TTC549 (cell line): ENCODE measurements around the gene MARCHF10.

Source experiments
- FAIRE-seq: peaks from 2 replicates; lab custom pipeline; 2012; peaks lifted over from hg19 to GRCh38; lab: Jason Lieb, UNC

MARCHF10 gene

GRCh38 chr17:62753562-62753961 is 54.6 kb downstream of the MARCHF10 start:
- no peak for FAIRE-seq

GRCh38 chr17:62751060-62751691 is 56.9 kb downstream of the MARCHF10 start:
- FAIRE-seq, result no peak

- FAIRE-seq, result no peak
These were observed 57.5 kb downstream of the MARCHF10 start for GRCh38 chr17:62750631-62751051.

- no peak for FAIRE-seq
These were observed 58.2 kb downstream of the MARCHF10 start for GRCh38 chr17:62749926-62750325.

GRCh38 chr17:62746941-62747340 is 61.2 kb downstream of the MARCHF10 start:
- no peak for FAIRE-seq

- FAIRE-seq, result no peak
These were observed 62.3 kb downstream of the MARCHF10 start for GRCh38 chr17:62745806-62746205.

- FAIRE-seq, result no peak
These were observed 63.9 kb downstream of the MARCHF10 start for GRCh38 chr17:62744259-62744658.

- FAIRE-seq, result no peak
These were observed 66.8 kb downstream of the MARCHF10 start for GRCh38 chr17:62741290-62741689.

GRCh38 chr17:62739645-62740388 is 68.3 kb downstream of the MARCHF10 start:
- FAIRE-seq, result no peak

GRCh38 chr17:62738281-62738680 is 69.8 kb downstream of the MARCHF10 start:
- no peak for FAIRE-seq

GRCh38 chr17:62737513-62737912 is 70.6 kb downstream of the MARCHF10 start:
- FAIRE-seq, result no peak

- FAIRE-seq, result no peak
These were observed 73.0 kb downstream of the MARCHF10 start for GRCh38 chr17:62735044-62735651.

GRCh38 chr17:62732125-62732524 is 76.0 kb downstream of the MARCHF10 start:
- no peak for FAIRE-seq

- FAIRE-seq, result no peak
These were observed 80.0 kb downstream of the MARCHF10 start for GRCh38 chr17:62727916-62728672.

GRCh38 chr17:62725791-62726249 is 82.3 kb downstream of the MARCHF10 start:
- no peak for FAIRE-seq

GRCh38 chr17:62724398-62725146 is 83.5 kb downstream of the MARCHF10 start:
- FAIRE-seq, result no peak

GRCh38 chr17:62723842-62724241 is 84.3 kb downstream of the MARCHF10 start:
- no peak for FAIRE-seq

- FAIRE-seq, result no peak
These were observed 85.5 kb downstream of the MARCHF10 start for GRCh38 chr17:62722625-62723024.

GRCh38 chr17:62720126-62720850 is 87.8 kb downstream of the MARCHF10 start:
- FAIRE-seq, result no peak

- no peak for FAIRE-seq
These were observed 88.5 kb downstream of the MARCHF10 start for GRCh38 chr17:62719586-62719985.

- no peak for FAIRE-seq
These were observed 89.7 kb downstream of the MARCHF10 start for GRCh38 chr17:62718429-62718828.
